Upper lobe of left lung (tissue), 4 donors: ENCODE data around the gene MICU2.

Experiments used
- CTCF ChIP-seq, 6 experiments: fragments of 450-650 bp in 4 of 6; fragments of 200-600 bp in 2 of 6; sonication (generic) in 2 of 6; IDR thresholded peaks; one replicate each; pipeline ENCODE4 v1.5.1; 2016 to 2019; ENCODE audit warnings: antibody characterized with exemption in 6 of 6
- EP300 ChIP-seq, 4 donors: sonication (generic); formaldehyde crosslinking; IDR thresholded peaks; one replicate each; pipeline ENCODE4 v1.5.1; 2017; ENCODE audit warnings: antibody characterized with exemption in 4 of 4, control low read depth in 2 of 4
- POLR2A ChIP-seq, 4 donors: fragments of 450-650 bp; IDR thresholded peaks; one replicate each; pipeline ENCODE4 v1.5.1; 2016 to 2017; ENCODE audit warnings: antibody characterized with exemption in 4 of 4, mild to moderate bottlenecking in 2 of 4
- POLR2AphosphoS5 ChIP-seq, 2 donors: sonication (generic); formaldehyde crosslinking; IDR thresholded peaks; one replicate each; pipeline ENCODE4 v1.5.1; 2017; ENCODE audit warnings: antibody characterized with exemption in 2 of 2

DNA sequence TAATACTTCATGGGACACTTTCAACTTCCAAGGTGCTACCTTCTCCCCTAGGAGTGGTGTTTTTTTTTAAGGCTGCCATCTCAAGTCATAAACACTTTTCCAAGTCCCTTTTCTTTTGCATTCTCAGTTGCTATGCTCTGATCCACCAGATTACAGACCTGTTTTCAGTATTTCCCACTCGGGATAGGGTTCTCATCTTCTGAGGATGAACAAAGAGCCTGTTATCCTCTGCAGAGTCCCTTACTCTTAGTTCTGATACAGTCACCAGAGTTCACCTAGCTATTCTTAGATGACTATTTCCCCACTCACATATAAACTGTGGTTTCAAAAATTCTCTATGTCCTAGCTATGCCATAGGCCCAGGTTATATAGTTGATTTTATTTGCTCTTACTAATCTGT lies 160.8 kb downstream of the MICU2 start:
- TF ChIP-seq CTCF (IDR thresholded peaks at IDR 0.05) = no peak
- no peak for TF ChIP-seq POLR2A (IDR thresholded peaks at IDR 0.05)
- no peak for TF ChIP-seq POLR2AphosphoS5 (IDR thresholded peaks at IDR 0.05)
- no peak for TF ChIP-seq EP300 (IDR thresholded peaks at IDR 0.05)
